Measurements from ENCODE around the gene ZNF883.

- no peak for TF ChIP-seq CTCF (IDR thresholded peaks at IDR 0.05)
- TF ChIP-seq POLR2A (IDR thresholded peaks at IDR 0.05) = no peak
Observed at GRCh38 chr9:112939418-112939817, 72.6 kb downstream of the ZNF883 start.

Measured in uterus (tissue), 2 donors.